ENCODE results near the gene ATP6V1F. TPM values are rescaled to one million over a fixed set of nuclear protein-coding genes. Genes with fewer than 3 reads are reported as not detected.

Gene ATP6V1F
- total RNA-seq, 1 donor = 76.7 TPM

DNA sequence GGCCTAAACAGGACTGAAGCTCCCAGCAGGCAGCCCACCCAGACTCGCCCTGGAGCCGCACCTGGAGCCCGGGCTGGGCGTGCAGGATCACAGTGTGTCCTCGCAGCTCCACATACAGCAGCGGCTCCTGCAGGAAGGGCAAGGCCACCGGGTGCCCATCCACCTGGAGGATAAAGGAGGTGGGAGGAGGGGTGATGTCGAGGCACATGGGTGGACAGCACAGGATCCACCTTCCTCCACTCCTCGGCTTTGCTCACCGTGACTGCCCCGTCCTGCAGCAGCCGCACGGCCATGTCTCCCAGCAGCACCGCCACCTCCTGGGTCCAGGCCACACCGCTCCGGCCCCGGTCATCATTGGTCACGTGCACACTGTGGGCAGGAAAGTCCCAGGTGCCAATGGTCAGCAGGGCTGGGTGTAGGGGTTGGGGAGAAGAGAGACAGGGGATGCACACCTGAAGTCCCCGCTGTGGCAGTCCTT, 16.8 kb downstream of the ATP6V1F start:
- no peak for DNase-seq (ENCODE audit: low read depth)

DNA sequence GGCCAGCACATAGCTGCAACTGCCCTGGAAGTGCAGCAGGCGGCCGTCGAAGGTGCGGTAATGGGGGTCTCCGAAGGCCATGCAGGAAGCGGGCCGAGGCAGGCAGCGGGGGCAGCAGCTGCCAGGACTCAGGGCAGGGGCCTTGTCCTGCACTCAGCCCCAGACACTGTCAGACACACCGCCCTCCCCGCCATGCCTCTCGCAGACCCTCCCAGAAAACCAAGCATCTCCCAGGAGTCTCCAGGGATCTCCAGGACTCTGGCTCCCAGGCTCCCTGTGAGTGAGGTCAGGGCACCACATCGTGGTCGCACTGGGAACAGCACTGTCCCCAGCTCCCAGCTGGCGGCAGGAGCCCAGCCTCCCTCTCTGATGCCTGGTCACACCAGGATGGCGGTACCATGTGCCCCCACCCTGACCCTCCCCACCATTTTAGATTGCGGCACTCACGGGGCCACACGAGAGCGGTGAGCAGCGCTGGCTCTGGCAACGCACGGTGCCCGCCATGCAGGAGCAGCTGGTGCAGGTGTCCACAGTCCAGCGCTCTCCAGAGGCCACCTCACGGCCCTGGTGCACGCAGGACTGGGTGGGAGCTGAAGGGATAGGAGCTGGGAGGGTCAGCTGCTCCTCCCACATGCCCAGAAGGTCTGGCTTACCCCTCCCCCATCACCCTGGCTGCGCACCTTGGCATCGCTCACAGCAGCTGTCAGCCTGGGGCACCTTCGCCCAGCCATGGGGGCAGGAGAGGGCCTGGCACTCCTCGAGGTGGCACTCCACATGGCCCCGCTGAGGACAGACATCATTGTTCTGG, 17.5 kb downstream of the ATP6V1F start:
- no peak overlapping the region for H3K4me3 ChIP-seq (ENCODE audit: low read depth, low read length)
- TF ChIP-seq, protein P1, sequence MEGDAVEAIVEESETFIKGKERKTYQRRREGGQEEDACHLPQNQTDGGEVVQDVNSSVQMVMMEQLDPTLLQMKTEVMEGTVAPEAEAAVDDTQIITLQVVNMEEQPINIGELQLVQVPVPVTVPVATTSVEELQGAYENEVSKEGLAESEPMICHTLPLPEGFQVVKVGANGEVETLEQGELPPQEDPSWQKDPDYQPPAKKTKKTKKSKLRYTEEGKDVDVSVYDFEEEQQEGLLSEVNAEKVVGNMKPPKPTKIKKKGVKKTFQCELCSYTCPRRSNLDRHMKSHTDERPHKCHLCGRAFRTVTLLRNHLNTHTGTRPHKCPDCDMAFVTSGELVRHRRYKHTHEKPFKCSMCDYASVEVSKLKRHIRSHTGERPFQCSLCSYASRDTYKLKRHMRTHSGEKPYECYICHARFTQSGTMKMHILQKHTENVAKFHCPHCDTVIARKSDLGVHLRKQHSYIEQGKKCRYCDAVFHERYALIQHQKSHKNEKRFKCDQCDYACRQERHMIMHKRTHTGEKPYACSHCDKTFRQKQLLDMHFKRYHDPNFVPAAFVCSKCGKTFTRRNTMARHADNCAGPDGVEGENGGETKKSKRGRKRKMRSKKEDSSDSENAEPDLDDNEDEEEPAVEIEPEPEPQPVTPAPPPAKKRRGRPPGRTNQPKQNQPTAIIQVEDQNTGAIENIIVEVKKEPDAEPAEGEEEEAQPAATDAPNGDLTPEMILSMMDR (IDR thresholded peaks at IDR 0.05; ENCODE audit: insufficient read depth, low read length) = peak; percentile 83
- peak; percentile 64 for DNase-seq (ENCODE audit: low read depth)

More for the DNA sequence above, 16.8 kb downstream of the ATP6V1F start:
- TF ChIP-seq, protein P1 (IDR thresholded peaks at IDR 0.05; ENCODE audit: insufficient read depth, low read length) = no peak
- no peak overlapping the region for H3K4me3 ChIP-seq (ENCODE audit: low read depth, low read length)

DNA sequence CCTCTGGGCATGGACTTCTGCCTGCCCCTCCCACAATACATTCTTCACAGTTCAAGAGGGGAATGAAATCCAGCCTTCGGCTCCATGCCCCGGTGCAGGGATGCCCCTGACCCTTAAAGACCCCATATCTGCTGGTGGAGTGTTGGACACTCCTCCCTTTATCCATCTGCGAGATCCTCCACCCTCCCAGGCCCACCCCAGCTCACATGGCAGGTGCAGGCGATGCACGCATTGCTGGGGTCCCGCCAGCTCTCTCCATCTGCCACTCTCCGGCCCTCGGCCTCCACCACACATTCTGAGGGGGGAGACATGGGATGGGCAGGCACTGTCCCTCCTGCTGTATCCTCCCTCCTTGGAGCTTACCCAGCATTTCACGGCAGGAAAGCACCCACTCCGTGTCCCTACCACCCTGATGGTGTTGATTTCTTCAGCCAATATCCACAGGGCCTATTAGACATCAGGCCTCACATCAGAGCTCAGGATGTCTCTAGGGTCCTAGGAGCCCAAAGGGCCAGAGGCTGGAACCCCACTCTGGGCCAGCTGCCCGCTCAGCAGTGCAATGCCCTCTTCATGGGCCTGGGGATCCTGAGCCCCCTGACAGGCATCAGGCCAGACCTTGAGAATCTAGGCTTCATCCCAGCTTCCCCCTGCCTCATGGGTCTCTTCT, 18.3 kb downstream of the ATP6V1F start:
- no peak overlapping the region for H3K4me3 ChIP-seq (ENCODE audit: low read depth, low read length)
- no peak for DNase-seq (ENCODE audit: low read depth)

DNA sequence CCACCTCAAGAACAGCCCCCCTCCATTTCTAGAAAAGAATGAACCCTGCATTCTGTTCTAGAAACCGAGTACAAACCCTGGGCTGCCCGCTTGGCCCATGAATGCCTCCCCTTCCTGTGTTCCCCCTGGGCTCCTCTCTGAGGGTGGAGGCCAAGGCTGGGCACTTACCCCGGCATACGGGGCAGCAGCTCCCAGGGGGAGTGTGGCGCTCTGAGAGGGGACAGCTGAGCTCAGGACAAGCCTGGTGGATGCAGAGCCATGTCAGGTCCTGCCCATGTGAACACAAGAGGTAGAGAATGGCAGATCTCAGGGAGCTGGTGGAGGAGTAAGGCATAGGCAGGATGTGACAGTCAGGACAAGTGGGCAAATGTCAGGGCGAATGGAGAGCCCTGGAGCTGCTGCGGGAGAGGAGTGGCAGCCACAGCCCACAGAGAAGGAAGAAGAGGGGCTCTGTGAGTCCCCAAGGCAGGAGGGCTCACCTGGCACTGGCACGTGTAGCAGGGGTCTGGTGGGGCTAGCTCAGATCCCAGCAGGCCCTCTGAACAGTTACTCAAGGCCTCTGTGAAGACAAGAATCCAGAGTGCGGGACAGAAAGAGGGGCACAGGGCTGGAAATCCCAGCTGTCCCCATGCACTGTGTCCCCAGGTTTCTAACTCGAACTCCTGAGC, 18.9 kb downstream of the ATP6V1F start:
- no peak for DNase-seq (ENCODE audit: low read depth)
- TF ChIP-seq, protein P1 (IDR thresholded peaks at IDR 0.05; ENCODE audit: insufficient read depth, low read length) = no peak
- H3K4me3 ChIP-seq (ENCODE audit: low read depth, low read length) = no peak overlapping the region

More for the DNA sequence above, 18.3 kb downstream of the ATP6V1F start:
- TF ChIP-seq, protein P1 (IDR thresholded peaks at IDR 0.05; ENCODE audit: insufficient read depth, low read length) = no peak

DNA sequence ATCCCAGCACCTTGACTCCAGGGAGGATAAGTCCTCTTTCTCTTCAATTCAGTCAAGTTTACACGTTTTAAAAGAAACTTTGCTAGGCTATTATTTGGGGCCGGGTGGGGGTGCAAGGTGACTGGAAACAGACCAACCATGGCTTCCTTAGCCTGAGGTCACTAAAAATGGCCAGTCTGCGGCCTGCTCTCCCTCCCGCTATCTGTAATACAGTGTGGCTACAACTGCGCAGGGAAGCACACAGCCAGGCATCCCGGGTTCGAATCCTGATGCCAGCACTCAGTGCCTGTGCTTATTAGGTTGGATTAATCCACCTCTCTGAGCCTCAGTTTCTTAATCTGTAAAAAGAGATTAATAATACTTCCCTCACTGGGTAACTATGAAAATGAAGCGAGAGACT, 19.5 kb downstream of the ATP6V1F start:
- H3K4me3 ChIP-seq (ENCODE audit: low read depth, low read length) = no peak overlapping the region
- TF ChIP-seq, protein P1 (IDR thresholded peaks at IDR 0.05; ENCODE audit: insufficient read depth, low read length) = no peak
- DNase-seq (ENCODE audit: low read depth) = no peak

DNA sequence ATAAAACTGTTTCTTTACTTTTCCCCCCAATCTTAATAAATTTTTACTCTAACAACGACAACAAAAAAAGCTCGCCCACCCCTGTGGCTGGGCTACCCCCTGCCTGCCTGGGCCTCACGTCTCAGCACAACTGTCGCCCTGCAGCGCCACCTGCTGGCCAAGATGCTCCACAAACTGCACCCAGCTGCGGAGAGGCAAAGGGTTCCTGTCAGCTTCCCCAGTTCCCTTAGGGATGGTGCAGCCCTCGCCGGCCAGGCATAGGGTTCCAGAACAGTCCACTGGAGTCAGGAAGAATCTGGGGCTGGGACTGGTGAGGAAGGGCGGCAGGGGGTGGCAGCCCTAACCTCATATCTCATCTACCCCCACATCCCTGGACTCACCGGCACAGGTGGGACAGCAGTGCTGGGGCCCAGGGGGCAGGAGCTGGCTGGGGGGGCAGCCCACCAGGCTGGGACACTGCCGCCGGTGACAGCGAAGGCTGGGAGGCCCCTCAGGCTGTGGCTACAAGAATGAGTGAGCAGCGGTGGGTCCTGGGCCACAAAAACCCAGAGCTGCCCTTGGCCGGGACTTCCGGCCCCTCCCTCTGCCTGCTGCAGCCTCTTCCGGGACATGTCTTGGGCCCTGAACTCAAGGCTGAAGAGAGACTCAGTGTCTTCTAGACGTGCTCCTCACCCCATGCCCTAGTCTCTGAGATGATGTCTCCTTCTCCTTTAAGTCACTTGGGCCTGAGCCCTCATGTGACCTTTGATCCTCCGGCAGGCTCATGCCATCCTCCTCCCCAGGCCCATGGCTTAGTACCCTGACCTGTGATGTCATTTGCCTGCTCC, 21.2 kb downstream of the ATP6V1F start:
- peak; percentile 72 for DNase-seq (ENCODE audit: low read depth)
- H3K4me3 ChIP-seq (ENCODE audit: low read depth, low read length) = no peak overlapping the region
- TF ChIP-seq, protein P1 (IDR thresholded peaks at IDR 0.05; ENCODE audit: insufficient read depth, low read length) = peak; percentile 89

All from fibroblast of the aortic adventitia (primary cell).